Astrocyte (in vitro differentiated cells and primary cell): ENCODE data around the gene CLCA2.

ENCODE experiments used
- CTCF ChIP-seq: IDR thresholded peaks from 2 replicates; pipeline ENCODE4 v1.5.1; 2011; ENCODE audit warnings: low read depth, mild to moderate bottlenecking, inconsistent platforms, low read length, moderate library complexity; ENCODE audit not compliant: insufficient read depth
- EZH2 ChIP-seq: IDR thresholded peaks from 2 replicates; pipeline ENCODE4 v1.6.1; 2012; ENCODE audit warnings: mild to moderate bottlenecking, low read length, inconsistent platforms; ENCODE audit not compliant: insufficient read depth

- TF ChIP-seq CTCF (no peak), EZH2 (no peak)
Measured at GRCh38 chr1:86468501-86468977, 44.6 kb downstream of the CLCA2 start, which contains the start of gene CLCA1.
